Measurements from ENCODE around the gene NOP16.

- TF ChIP-seq, protein P1, sequence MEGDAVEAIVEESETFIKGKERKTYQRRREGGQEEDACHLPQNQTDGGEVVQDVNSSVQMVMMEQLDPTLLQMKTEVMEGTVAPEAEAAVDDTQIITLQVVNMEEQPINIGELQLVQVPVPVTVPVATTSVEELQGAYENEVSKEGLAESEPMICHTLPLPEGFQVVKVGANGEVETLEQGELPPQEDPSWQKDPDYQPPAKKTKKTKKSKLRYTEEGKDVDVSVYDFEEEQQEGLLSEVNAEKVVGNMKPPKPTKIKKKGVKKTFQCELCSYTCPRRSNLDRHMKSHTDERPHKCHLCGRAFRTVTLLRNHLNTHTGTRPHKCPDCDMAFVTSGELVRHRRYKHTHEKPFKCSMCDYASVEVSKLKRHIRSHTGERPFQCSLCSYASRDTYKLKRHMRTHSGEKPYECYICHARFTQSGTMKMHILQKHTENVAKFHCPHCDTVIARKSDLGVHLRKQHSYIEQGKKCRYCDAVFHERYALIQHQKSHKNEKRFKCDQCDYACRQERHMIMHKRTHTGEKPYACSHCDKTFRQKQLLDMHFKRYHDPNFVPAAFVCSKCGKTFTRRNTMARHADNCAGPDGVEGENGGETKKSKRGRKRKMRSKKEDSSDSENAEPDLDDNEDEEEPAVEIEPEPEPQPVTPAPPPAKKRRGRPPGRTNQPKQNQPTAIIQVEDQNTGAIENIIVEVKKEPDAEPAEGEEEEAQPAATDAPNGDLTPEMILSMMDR (IDR thresholded peaks at IDR 0.05 in 4 of 5, conservative IDR thresholded peaks at IDR 0.05 in 1 of 5): no peak
- TF ChIP-seq POLR2A (IDR thresholded peaks at IDR 0.05): no peak
Observed at GRCh38 chr5:176342158-176342483, 46.3 kb downstream of the NOP16 start.

Data from gastrocnemius medialis (tissue), 4 donors.